Type B pancreatic cell (in vitro differentiated cells): ENCODE results near the gene DFFB. TPM values are rescaled to one million over a fixed set of nuclear protein-coding genes. Genes with fewer than 3 reads are reported as not detected.

Experiments used
- DNase-seq: peaks from one replicate; pipeline ENCODE4 v3.0.0; 2021; ENCODE audit warnings: mixed read lengths; ENCODE audit not compliant: unreplicated experiment; ENCODE audit errors: extremely low spot score
- H3K27ac Mint-ChIP-seq: 2 replicates; pipeline ENCODE4 v1.8.0; 2021; ENCODE audit warnings: mild to moderate bottlenecking, mixed read lengths
- H3K27me3 Mint-ChIP-seq: 2 replicates; pipeline ENCODE4 v1.8.0; 2021; ENCODE audit warnings: mixed read lengths
- H3K36me3 Mint-ChIP-seq: 2 replicates; pipeline ENCODE4 v1.8.0; 2021; ENCODE audit warnings: mixed read lengths
- H3K4me1 Mint-ChIP-seq: one replicate; pipeline ENCODE4 v1.8.0; 2021; ENCODE audit warnings: mixed read lengths; ENCODE audit not compliant: unreplicated experiment
- H3K4me3 Mint-ChIP-seq: 2 replicates; pipeline ENCODE4 v1.8.0; 2021; ENCODE audit warnings: mild to moderate bottlenecking, mixed read lengths
- H3K9me3 Mint-ChIP-seq: 2 replicates; pipeline ENCODE4 v1.8.0; 2021; ENCODE audit warnings: mixed read lengths
- CTCF ChIP-seq: fragments of 200-600 bp; sonication (generic); conservative IDR thresholded peaks from 2 replicates; pipeline ENCODE4 v1.5.0; 2021; ENCODE audit warnings: antibody characterized with exemption, mild to moderate bottlenecking
- total RNA-seq: library from RNA; stranded (reverse); gene quantifications from 2 replicates; pipeline ENCODE4 v1.2.1, GENCODE V29; 2021; ENCODE audit warnings: low replicate concordance

Gene DFFB
- total RNA-seq, 1 donor from 2014 or later, result 10.6 TPM

- no peak overlapping the region for H3K4me3 Mint-ChIP-seq
- no peaks in the 10 kb centered on the region for H3K9me3 Mint-ChIP-seq
- no peaks in the 10 kb centered on the region for H3K4me1 Mint-ChIP-seq
- no peak overlapping the region for H3K27ac Mint-ChIP-seq
- TF ChIP-seq CTCF, result no peak
- peaks cover 2% of the 10 kb centered on the region for H3K27me3 Mint-ChIP-seq
- no peaks in the 10 kb centered on the region for H3K36me3 Mint-ChIP-seq
- no peak for DNase-seq
Observed at GRCh38 chr1:3814065-3814464, 43.2 kb upstream of the DFFB start.

- H3K9me3 Mint-ChIP-seq, result no peaks in the 10 kb centered on the region
- no peak for TF ChIP-seq CTCF
- peaks cover 2% of the 10 kb centered on the region for H3K27me3 Mint-ChIP-seq
- H3K4me1 Mint-ChIP-seq, result peaks cover 5% of the 10 kb centered on the region
- peaks cover 2% of the 10 kb centered on the region for H3K36me3 Mint-ChIP-seq
- no peak for DNase-seq
- H3K27ac Mint-ChIP-seq, result no peak overlapping the region
- no peak overlapping the region for H3K4me3 Mint-ChIP-seq
Observed at GRCh38 chr1:3814771-3815561, 42.3 kb upstream of the DFFB start.

- Mint-ChIP-seq H3K4me1 (peaks cover 5% of the 10 kb centered on the region), H3K36me3 (peaks cover 5% of the 10 kb centered on the region), H3K4me3 (no peak overlapping the region), H3K27me3 (peaks cover under 1% of the 10 kb centered on the region), H3K9me3 (no peaks in the 10 kb centered on the region), H3K27ac (no peak overlapping the region)
- no peak for TF ChIP-seq CTCF
- no peak for DNase-seq
Observed at GRCh38 chr1:3816331-3817137, 40.7 kb upstream of the DFFB start.

GRCh38 chr1:3817138-3817740, 40.0 kb upstream of the DFFB start:
- Mint-ChIP-seq H3K27ac (no peak overlapping the region), H3K4me1 (peaks cover 5% of the 10 kb centered on the region), H3K4me3 (no peak overlapping the region), H3K27me3 (no peaks in the 10 kb centered on the region), H3K36me3 (peaks cover 5% of the 10 kb centered on the region), H3K9me3 (no peaks in the 10 kb centered on the region)
- no peak for DNase-seq
- no peak for TF ChIP-seq CTCF

- Mint-ChIP-seq H3K4me3 (no peak overlapping the region), H3K4me1 (peaks cover 5% of the 10 kb centered on the region), H3K9me3 (no peaks in the 10 kb centered on the region), H3K27ac (no peak overlapping the region), H3K36me3 (peaks cover 5% of the 10 kb centered on the region), H3K27me3 (no peaks in the 10 kb centered on the region)
- TF ChIP-seq CTCF, result no peak
- no peak for DNase-seq
Observed at GRCh38 chr1:3817821-3818597, 39.3 kb upstream of the DFFB start.
